ENCODE results near the gene ZNF831.

Gene ZNF831

GRCh38 chr20:59157961-59158541 lies 5.6 kb upstream of the ZNF831 start:
- DNase-seq = no peak

DNA sequence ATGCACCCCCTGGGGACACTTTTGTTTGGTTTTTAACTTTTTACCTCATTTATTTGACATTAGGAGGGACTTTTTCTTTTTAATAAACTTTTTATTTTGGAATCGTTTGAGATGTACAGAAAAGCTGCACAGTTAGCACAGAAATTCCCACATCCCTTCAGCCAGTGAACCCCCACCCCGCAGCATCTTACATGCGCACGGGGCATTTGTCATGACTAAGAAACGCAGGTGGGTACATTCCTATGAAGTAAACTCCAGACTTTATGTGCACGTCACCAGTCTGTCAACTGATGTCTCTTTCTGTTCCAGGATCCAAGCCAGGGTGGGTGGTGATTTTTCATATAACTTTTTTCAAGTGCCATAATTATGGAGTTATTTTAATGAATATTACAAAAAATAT lies 4.9 kb upstream of the ZNF831 start:
- no peak for DNase-seq

DNA sequence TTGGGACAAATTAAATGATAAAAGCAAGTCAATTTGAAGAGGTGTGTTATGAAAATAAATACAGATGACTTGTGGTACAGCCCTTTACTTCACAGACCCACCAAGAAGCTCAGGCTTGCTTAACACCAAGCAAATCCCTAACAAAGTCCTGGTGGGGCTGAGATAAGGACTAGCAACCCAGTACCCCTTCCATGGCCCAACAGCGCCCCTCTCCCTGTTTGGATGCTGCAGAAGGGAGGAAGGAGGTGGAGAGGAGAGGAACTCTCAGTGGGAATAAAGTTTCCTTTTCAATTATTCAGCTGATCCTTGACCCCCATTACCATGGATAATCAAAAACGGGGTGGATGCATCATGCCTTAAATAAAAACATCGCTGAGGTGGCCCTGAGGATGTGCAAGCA lies 4.5 kb upstream of the ZNF831 start:
- no peak for DNase-seq

DNA sequence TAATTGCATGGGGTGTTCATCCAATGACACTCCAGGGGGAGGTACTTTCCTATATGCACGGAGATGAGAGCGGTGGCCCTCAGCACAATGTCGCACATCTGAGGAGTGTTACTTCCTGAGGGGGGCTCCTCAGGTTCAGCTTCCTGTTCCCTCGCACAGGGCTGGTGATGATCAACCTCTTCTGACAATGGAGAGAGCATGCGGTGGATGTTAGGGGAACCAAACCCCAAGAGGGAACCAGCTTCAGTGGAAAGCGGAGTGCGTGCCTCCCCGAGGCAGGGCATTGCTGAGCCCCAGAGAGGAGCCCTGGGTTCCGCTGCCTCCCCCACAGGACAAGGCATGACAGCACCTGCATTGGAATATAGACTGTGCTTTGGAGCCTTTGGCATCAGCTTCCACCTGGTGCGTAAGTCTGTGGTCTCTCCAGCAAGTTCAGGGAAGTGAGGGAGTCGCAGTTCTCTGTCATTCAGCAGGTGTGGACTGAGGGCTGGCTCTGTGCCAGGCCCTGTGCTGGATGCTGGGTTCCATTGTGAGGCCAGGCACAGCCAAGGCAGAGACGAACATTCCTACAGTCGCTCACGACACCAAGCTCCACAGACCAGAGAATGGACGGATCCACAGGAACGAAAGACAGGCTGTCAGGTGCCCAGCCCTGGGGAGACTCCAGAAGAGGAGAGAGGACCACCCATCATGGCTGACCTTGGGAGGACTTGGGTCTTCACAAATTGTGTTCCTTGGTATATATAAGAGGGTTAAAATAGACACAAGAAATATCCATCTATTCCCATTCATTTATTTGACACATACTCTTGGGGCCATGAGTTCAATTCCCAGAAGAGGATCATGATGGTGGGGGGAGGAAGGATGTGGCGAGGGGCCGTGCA lies 3.9 kb upstream of the ZNF831 start:
- DNase-seq = no peak

GRCh38 chr20:59160389-59161115 lies 3.1 kb upstream of the ZNF831 start:
- no peak for DNase-seq

- DNase-seq = peak; percentile 50
Observed at GRCh38 chr20:59161721-59162120, 1.9 kb upstream of the ZNF831 start.

DNA sequence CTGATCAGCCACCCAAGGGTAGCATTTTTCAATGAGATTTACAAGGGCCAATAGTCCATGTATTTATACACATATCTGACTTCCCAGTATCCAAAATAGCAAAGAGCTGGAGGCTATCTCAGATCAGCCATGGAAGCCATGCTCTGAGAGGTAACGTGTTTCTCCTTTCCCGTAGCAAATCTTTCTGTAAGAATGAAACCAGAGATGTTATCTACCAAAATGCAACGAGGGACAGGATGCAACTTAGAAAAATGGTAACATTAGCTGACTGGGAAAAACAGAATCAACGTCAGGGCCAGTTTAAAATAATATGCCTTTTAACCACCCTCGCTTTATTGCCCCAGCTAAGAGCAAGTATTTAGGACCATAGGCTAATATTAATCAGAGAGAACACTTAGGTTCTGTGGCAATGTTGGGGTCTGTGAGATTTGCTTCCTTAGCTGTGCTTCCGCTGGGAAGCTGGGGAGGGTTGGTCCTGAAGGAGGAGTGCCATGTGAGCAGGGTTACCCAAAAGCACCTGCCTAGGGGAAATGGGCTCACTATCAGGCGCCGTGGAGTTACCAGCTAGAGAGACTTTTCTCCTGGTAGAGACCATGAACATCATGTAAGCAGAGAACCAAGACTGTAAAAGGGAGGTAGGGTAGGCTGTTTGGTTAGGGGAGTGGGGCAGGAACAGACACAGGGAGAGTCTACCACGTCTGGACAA lies 1.2 kb downstream of the ZNF831 start:
- no peak for DNase-seq

DNA sequence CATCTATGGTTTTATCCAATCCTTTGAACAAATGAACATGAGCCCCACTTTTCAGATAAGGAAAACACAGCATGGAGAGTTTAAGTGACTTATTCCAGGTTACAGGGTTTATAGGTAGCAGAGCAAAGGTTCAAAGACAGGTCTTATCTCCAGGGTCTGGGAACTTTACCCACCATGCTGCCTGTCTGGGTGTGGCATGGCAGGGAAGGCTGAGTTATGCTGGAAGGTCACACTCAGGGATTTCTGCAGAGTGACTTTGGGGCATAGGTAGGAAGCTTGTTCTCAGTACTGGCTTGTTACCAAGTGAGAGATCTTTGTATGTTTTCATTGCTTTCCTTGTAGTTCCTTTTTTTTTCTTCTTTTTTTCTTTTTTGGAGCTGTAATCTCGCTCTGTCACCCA lies 1.8 kb downstream of the ZNF831 start:
- DNase-seq = no peak

GRCh38 chr20:59165891-59166709 lies 2.5 kb downstream of the ZNF831 start:
- no peak for DNase-seq

DNA sequence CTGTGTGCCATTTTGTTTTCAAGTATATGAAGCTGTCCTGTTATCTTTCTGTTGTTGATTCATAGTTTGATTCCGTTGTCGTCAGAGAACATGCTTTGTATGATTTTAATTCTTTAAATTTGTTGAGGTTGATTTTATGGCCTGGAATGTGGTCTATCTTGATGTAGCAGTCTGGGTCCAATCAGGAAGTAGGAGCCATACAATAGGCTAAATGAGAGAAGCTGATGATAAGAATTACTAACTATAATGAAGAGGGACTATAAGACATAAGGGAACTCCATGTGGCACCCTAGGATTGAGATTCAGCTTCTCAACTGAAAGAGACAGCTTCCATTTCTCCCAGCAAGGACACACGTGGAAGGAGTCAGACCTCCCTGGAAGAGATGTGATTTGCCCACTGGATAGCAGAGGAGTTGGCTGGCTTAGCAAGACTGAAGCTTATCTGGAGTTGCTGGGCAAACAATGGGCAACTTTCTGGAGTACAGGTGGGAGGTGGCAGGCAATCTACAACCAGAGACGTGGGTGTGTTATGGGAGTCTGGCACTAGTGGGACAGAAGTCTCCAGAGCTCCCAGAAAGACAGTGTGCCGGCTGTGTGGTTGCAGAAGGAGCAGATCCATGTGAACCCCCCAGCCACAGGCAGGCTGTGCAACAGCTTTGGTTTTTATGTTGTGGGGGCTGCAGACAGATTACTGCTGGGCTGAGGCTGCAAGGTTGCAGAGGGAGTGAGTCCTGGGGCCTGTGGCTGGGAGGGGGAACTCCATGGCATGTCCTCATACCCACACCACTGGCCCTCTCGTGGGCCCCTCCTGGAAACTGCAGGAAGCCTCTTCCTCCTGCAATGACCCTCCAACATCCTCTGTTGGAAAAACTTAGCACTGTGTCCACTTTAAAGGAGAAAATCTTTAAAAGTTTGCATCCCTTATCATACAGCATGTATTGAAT lies 7.1 kb downstream of the ZNF831 start:
- no peak for DNase-seq

DNA sequence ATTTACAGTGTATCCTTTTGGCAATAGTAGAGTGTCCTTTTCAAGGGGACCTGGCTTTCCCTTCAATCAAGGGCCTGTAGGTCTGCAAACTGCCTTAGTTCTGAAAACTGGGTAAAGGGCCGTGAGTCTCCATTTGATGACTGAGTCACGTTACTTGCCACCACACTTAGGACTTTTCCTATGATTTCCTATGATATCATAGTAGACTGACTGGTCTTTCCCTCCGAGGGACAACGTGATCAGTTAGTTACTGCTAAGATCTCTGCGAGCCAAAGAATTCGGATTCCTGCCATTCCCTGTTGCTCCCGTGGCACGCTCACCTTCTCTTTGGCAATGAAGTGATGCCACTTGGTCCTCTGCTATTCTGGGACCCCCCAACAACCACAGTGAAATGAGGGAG lies 8.4 kb downstream of the ZNF831 start:
- DNase-seq = no peak

GRCh38 chr20:59173938-59174491 lies 10.4 kb downstream of the ZNF831 start:
- no peak for DNase-seq

- no peak for DNase-seq
Observed at GRCh38 chr20:59175002-59175401, 11.4 kb downstream of the ZNF831 start.

DNA sequence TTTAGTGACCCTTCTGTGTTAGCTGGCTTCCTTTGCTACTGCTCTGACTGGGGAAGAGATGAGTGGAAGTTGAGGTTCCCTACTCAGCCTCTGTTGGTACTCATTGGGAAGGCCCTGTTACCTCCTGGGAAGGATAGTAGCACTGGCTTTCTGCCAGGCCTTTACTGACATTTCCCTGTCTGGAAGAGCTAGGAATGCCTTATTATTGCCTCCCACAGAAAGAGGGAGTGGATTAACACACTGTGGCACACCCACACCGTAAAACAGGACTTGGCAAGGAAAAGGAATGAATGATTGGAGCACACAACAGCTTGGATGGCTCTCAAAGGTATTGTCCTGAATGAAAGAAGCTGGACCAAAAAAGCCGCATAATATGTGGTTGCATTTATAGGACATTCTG lies 12.2 kb downstream of the ZNF831 start:
- DNase-seq = no peak

GRCh38 chr20:59176812-59177211 lies 13.2 kb downstream of the ZNF831 start:
- peak; percentile 15 for DNase-seq

GRCh38 chr20:59177266-59178250 lies 13.9 kb downstream of the ZNF831 start:
- DNase-seq = no peak

DNA sequence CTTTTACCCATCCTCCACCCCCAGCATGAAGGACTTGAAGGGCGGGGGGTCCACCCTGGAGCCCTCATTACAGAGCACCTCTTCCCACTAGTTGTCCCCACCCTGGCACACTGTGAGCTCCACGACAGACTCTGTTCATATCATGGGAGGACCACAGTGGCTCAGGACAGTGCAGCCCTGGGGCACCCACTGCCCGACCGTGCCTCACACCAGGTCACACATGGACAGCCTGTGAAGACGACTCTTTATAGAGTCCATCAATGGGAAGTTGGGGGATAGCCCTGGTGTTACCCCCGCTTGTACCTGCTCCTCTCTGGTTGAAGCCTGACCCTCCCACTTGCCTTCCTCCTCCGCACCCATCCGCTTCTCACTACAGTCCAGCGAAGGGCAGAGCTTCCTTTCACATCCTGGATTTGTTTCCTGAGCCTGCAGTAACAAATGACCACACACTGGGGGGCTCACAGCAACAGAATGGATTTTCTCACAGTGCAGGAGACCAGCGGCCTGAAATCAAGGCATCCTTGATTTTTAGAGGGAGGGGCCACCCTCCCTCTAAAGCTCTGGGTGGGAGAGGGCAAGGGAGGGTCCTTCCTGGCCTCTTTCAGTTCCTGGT lies 15.5 kb downstream of the ZNF831 start:
- DNase-seq = no peak

DNA sequence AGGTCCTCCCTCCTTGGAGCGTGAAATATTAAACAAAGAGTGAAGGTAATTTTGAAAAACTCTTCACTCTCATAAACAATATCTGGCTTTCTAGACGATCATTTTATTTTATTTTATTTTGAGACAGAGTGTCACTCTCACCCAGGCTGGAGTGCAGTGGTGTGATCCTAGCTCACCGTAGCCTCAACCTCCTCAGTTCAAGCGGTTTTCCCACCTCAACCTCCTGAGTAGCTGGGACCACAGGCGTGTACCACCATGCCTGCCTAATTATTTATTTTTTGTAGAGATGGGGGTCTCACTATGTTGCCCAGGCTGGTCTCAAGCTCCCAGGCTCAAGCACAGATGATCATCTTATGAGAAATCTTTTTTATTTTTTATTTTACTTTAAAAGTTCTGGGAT lies 16.4 kb downstream of the ZNF831 start:
- DNase-seq = no peak

DNA sequence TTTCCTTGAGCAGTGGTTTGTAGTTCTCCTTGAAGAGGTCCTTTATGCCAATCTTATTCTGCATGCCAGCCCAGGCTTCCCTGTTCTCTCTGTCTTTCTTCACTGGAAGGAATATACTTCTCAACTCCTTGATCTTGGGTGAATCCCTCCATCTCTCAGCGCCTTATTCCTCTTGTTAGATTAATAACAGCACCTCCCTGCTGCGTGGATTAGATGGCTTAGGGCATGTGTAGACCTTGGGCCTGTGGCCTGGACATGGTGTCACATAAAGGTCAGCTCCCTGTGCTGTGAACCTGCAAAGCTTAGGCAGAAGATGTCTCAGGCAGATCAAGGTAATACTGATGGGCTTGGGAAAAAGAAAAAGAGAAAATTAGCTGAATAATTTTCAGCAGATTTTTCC lies 18.3 kb downstream of the ZNF831 start:
- DNase-seq = no peak

Measured in hematopoietic multipotent progenitor cell treated with erythropoietin and hydrocortisone succinate and interleukin-3 and kit ligand, for 4 days (in vitro differentiated cells).